Measurements from ENCODE around the gene PDZD2.

DNA sequence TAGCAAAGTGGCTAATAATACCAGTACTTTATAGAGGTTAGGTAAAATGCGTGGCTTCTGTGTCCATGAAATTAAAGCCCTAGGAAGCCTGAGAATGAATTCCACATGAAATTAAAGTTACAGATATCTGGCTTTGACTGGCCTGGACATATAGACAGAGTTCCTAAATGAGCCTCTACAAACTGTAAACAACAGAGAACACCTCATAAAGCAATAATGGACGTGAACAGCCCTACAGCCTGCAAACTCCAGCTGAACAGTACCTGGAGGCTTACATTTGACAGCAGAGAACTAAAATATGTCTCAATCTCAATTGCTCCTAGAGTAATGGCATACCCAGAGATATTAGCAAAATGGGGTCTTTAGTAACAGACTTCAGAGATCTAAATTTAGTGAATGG lies 506.4 kb downstream of the PDZD2 start:
- TF ChIP-seq, protein P1, sequence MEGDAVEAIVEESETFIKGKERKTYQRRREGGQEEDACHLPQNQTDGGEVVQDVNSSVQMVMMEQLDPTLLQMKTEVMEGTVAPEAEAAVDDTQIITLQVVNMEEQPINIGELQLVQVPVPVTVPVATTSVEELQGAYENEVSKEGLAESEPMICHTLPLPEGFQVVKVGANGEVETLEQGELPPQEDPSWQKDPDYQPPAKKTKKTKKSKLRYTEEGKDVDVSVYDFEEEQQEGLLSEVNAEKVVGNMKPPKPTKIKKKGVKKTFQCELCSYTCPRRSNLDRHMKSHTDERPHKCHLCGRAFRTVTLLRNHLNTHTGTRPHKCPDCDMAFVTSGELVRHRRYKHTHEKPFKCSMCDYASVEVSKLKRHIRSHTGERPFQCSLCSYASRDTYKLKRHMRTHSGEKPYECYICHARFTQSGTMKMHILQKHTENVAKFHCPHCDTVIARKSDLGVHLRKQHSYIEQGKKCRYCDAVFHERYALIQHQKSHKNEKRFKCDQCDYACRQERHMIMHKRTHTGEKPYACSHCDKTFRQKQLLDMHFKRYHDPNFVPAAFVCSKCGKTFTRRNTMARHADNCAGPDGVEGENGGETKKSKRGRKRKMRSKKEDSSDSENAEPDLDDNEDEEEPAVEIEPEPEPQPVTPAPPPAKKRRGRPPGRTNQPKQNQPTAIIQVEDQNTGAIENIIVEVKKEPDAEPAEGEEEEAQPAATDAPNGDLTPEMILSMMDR (IDR thresholded peaks at IDR 0.05), result no peak
- no peak for TF ChIP-seq POLR2A (IDR thresholded peaks at IDR 0.05)

Data from prostate gland (tissue), 2 donors.